T47D (cell line): ENCODE data around the gene BLVRB.
"Not testable (repeated sequence)": the region's sequence is repeated elsewhere in the genome, so short reads cannot be mapped to it uniquely, and the experiment has no call there.

Experiments
- DNase-seq, 2 experiments: peaks; one replicate each; pipeline versions ENCODE4 v3.0.0 to v3.0.0-alpha.2; 2011 to 2012; ENCODE audit warnings: low read depth in 1 of 2, low spot score in 1 of 2
- JUND ChIP-seq: IDR thresholded peaks from 2 replicates; pipeline ENCODE4 v1.6.1; 2012; ENCODE audit warnings: low read depth
- in situ Hi-C: cut with HindIII; loops from 2 replicates; pipeline ENCODE4 v1.10.0; 2016; ENCODE audit warnings: low sequenced_read_pairs, low pct_unique_long_range_greater_than_20kb

The BLVRB gene

GRCh38 chr19:40433391-40434216, 31.9 kb downstream of the BLVRB start:
- in situ Hi-C loops = no loop called here
- peak in 1 of 2 experiments; percentile 96 for DNase-seq
- TF ChIP-seq JUND = no peak

- DNase-seq, in situ Hi-C loops: not testable (repeated sequence)
These were observed 32.8 kb downstream of the BLVRB start for GRCh38 chr19:40432760-40433159.

GRCh38 chr19:40431698-40432097, 33.8 kb downstream of the BLVRB start:
- in situ Hi-C loops = no loop called here
- TF ChIP-seq JUND = no peak
- no peak for DNase-seq

GRCh38 chr19:40430242-40430641, 35.3 kb downstream of the BLVRB start:
- DNase-seq, in situ Hi-C loops: not testable (repeated sequence)

- DNase-seq = not testable (repeated sequence)
These were observed 37.3 kb downstream of the BLVRB start for GRCh38 chr19:40428197-40428596.

GRCh38 chr19:40425450-40426287, 39.9 kb downstream of the BLVRB start, which contains the start of gene SERTAD1:
SERTAD1 (minus strand) TSS chr19:40425992; CDS start chr19:40423546, 2,446 bp downstream.
- no peak for TF ChIP-seq JUND
- peak; percentile 87 to 99 for DNase-seq
- in situ Hi-C loops = no loop called here

More at GRCh38 chr19:40428197-40428596, 37.3 kb downstream of the BLVRB start:
- in situ Hi-C loops = not testable (repeated sequence)

- no peak for TF ChIP-seq JUND
- no peak for DNase-seq
- in situ Hi-C loops = no loop called here
These were observed 40.7 kb downstream of the BLVRB start for GRCh38 chr19:40424637-40425449.

GRCh38 chr19:40423938-40424337, 41.6 kb downstream of the BLVRB start:
- in situ Hi-C loops = no loop called here
- no peak for TF ChIP-seq JUND
- no peak for DNase-seq

- in situ Hi-C loops = no loop called here
- no peak for DNase-seq
- no peak for TF ChIP-seq JUND
These were observed 42.6 kb downstream of the BLVRB start for GRCh38 chr19:40422748-40423566.

- no peak for DNase-seq
- in situ Hi-C loops = no loop called here
- no peak for TF ChIP-seq JUND
These were observed 43.4 kb downstream of the BLVRB start for GRCh38 chr19:40421993-40422747.
